ENCODE measurements around the gene CLDN19.

CLDN19 gene, protein sequence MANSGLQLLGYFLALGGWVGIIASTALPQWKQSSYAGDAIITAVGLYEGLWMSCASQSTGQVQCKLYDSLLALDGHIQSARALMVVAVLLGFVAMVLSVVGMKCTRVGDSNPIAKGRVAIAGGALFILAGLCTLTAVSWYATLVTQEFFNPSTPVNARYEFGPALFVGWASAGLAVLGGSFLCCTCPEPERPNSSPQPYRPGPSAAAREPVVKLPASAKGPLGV

DNA sequence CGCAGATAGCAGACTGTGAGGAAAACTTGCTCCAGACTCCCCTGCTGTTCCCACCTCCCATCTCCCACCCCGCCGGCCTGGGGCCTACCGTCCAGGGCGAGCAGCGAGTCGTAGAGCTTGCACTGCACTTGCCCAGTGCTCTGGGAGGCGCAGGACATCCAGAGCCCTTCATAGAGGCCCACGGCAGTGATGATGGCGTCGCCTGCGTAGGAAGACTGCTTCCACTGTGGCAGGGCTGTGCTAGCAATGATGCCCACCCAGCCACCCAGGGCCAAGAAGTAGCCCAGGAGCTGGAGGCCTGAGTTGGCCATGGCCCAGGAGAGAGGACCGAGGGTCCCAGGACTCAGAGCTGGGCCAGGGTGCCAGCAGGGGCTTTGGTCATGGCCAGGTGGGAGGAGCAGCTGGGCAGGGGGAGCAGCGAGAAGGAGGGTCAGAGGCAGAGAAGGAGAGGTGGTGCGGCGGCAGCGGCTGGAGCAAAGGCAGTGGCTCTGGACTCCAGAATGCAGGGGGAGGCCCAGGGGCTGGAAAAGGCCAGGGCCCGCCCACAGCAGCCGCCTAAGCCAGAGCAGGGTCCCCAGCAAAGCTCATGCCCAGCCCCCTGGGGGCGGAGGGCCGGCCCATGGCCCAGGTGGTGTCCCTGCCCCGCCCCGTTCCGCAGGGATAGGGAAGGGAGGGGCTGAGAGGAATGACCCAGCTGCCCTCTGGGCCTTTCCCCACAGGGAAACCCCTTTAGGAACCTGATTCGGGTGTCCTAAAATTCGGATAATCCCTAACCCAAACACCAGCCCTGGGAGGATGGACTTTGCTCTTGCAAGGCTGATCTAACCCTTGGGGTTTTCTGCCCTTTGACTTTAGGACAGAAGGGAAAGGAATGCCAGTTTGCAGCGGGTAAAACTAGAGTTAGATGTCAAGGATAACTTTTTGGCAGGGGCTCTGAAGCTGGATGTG is at the start of gene CLDN19:
CLDN19 (minus strand) TSS at position 484 of the 948 bp plus-strand sequence; CDS start at position 311, 173 bp downstream.
- no peak for DNase-seq

DNA sequence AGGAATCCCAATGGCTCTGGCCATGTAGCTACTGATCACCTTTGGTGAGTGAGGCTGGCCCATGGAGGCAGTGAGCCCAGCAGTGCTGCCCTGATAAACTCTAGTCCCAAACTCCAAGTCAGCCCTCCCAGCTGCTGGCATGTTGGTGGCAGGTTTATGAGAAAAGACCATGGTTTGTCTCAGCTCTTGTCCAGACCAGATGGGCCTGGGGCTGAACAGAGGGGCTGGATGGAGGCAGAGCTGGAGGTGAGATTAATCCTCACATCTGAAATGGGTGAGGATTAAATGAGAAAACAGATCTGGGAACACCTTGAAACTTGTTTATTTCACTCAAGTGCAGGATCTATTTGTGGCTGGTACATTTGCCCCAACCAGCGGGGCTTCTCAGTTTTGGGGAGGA is 48.0 kb upstream of the CLDN19 start:
- no peak for DNase-seq

DNA sequence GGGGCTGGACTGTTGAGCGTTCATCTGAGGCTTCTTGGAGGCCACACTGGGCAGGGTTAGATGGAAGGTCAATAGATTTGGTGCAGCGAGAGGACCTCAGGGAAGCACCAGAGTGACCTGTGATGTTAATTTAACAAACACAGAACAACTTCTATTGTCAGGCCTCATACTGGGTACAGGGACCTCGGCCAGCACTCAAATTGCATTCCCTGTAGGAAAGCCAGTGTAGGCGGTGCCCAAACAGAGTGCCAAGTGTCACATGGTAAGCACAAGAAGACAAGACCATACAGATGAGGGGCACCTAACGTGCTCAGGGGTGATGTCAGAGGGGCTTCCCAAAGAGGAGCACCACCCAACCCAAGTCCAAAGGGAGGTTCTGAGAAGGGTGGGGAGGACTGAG is 46.1 kb upstream of the CLDN19 start:
- no peak for DNase-seq

DNA sequence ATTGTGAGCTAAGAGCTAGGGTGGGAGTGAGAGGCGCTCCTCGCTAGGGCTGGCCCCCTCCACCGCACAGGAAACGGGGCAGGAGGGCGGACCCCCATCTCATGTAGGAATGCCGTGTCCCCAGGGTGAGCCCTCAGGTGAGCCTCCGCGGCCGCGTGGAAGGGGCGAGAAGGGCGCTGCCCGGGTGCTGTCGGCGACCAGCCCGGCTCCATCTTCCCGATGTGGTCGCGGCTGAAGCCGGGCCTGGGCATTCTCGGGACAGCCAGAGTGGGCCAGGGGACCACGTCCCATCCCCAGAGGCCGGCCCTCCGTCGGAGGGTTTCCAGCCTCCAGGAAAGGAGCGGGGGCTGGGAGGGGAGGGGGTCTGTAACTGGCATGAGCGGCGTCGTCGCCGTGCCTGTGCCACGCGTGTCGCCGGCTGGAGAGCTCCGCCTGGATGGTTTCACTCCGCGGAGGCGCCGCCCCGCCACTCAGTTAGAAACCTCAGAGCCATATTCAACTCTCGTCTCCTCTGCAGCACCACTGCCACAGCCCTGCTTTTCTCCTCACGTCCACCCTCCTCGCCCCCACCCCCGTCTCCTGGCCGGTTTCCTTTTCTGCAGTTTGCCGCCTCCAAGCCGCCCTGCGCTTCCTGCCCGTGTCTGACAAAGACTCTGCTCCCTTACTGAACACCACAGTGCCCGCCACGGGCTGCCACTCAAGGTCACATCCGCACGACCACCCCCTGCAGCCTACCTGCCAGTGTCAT is 45.1 kb upstream of the CLDN19 start, which contains the start of gene TMEM269:
TMEM269 (plus strand) TSS at position 46 of the 748 bp plus-strand sequence. CDS start 4,903 bp downstream, outside the sequence.
- DNase-seq, result no peak

DNA sequence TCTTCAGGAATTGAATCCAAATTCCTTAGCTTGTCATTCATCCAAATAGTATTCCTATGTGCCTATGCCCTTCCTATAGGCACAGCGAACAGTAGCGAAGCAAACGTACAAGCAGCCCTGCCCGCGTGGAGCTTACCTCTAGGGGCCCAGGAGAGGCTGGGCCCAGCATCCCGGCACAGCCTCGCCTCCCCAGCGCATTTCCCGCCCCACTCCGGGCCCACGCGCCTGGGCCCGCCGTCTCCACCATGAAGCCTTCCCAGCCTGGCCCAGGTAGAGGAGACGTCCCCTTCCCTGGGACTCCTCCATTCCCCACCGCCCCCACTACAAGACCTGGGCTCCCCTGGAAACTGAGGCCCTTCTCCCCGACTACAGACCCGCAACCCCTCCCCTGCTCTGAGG is 44.5 kb upstream of the CLDN19 start:
- no peak for DNase-seq

DNA sequence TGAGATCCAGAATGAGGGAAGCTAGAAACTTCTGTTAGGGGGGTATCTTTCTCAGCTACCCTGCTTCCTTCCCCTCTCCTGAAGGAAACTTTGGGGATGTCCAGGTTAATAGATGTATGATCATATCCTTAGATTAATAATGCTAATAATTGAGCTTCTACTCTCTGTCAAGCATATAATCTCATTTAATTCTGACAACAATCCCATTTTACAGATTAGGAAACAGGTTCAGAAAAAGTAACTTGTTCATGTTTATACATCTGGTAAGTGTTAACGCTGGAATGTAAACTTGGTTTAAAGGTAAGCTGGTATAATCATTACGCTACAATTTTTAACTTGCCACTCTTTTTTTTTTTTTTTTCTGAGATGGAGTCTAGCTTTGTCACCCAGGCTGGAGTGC is 43.1 kb upstream of the CLDN19 start:
- no peak for DNase-seq

DNA sequence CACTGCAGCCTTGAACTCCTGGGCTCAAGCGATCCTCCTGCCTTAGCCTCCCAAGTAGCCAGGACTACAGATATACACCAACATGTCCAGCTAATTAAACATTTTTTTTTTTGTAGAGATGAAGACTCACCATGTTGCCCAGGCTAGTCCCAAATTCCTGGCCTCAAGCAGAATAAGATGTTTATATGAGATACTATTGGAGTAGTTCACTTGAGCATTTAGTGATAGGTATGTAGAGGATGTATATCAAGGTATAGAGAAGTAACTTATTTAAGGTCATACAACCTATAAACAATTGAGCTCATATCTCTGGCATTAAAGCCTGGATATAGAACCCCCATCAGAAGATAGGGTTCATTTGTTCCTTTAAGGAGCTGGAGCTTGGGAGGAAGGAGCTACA is 40.1 kb upstream of the CLDN19 start:
- no peak for DNase-seq

DNA sequence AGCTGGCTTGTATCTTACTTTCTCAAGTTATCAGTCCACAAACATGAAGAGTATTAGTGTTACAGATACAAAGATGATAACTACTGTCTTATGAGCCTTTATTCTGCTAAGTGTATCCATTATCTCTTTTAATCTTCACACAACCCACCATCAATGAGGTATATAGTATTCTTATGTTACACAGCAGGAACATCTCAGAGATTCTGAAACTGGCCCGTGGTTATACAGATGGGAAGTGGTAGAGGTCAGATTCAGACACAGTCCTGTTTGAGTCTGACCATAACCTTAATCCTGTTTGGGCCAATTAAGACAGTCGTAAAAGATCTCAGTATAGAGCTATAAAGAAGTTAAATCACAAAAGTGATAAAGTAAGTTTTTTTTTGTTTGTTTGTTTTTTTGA is 39.7 kb upstream of the CLDN19 start:
- no peak for DNase-seq

DNA sequence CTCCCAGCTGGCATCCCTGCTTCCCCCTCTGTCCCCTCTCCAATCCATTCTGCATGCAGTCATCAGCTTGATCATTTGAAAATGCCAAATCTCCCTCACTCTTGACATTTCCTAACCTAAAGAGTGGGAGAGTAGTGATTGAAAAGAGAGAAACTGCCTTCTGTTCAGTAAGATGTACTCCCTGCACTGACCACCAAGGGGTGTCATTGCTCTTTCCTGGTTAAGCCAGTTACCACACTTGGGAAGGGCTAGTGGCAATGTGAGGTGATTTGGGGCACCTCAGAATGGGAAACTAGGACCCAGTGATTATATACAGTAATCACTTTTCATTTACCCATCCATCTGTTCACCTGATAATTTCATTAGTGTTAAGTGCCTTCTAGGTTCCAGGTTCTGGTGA is 37.8 kb upstream of the CLDN19 start:
- DNase-seq, result peak; percentile 45

DNA sequence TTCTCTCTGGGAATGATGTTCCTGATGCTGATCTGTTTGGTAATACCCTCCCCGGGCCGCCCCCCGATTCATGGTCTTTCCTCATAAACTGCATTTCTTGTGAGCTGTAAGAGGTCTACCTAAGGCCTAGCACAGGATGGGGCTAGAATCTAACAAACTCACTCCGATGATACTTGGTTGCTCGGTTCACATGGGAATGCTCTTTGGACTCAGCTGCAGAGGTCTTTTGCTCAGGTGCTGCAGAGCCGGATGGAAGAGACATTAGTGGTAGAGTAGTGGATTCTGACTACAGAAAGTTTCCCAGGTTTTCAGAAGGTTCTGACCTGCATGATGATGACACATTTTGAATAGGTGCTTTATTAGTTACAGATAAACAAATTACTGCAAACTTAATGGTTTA is 36.5 kb upstream of the CLDN19 start:
- DNase-seq, result no peak

DNA sequence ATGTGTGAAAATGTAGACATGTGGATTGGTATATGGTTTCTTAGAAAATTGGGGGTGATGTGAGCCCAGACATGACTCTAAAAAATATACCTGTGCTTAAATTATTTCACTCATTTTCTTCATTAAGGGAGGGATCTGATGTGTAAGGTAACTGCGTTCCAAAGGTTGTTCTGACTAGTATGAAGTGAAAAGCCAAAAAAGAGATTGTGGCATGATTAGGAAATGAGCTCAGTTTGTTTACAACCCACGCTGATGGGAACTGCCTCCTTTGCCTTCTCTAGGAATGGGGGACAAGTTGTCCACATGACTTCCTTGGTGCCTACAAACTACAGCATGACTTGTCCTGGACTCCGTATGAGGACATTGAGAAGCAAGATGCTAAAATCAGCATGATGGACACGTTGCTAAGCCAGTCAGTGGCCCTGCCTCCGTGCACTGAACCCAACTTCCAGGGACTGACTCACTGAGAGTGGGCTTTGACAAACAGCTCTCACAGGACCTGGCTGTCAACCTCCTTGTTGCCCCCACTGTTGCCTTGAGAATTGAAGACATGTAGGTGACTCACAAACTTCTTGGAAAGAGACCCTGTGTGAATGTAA is 35.0 kb upstream of the CLDN19 start:
- no peak for DNase-seq

DNA sequence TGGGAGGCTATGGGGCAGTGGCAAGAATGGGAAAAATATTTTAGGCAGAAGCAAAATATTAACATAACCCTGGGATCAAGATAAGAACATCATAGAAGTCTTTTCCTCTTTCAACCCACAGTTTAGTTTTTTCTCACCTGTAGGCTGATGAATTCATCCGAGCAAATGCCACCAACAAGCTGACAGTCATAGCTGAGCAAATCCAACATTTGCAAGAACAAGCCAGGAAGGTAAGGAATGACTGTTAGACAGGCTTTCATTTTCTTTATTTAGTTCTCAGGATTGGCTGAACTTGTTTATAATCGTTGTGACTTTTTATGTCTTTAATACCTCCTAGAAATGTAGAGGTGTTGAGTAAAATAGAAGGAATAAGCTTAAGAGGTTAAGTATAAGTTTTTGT is 33.4 kb upstream of the CLDN19 start:
- no peak for DNase-seq

DNA sequence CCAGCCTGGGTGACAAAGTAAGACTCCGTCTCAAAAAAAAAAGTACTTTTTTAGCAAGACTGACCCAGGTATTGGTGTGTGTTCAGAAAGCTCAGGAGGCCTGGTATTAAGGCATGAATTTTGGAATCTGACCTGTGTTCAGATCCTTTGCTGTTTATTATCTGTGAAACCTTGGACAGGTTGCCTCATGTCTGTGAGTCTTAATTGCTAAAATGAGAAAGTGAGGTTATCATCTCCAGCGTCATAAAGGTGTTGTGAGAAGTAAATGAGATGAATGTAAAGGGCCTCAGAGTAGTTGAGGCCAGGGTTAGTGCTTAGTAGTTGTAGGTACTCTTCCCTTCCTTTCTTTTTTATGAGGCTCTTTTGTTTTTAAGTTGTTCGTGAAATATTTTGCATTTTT is 29.8 kb upstream of the CLDN19 start:
- no peak for DNase-seq

DNA sequence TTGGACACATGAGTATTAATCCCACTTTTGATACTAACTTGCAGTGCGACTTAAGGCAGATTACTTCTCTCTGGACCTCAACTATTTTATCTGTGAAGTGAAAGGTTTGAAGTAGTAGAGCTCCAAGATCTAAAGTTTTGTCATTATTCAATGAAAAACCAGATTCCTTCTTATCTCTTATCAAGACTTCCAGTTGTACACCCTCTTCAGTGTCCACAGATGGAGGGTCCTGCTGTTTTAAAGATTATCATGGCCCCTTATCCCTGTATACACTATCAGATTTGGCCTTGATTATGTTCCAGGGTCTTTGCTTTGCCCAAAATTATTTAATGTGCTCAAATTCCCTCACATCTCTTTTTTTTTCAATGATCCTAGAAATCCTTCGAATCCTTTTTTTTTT is 28.1 kb upstream of the CLDN19 start:
- no peak for DNase-seq

DNA sequence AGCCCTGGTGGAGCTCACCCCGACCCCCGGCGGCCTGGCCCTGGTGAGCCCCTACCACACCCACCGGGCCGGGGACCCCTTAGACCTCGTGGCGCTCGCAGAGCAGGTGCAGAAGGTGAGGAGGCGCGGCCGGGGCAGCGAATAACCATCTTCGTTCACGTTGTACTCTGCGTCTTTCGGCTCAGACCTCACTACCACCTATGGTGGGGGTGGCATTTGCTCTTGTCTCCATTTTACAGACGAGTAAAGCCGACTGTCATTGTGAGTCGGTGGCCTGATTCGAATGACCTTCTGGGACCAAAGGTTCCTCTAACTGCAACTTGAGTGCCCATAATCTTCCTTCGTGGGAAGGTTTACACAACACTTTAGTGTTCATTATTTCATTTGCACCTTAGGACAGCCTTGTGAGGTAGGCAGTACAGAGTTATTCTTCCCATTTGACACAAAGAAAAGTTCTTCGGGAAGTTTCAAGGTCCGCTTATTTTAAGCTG is 27.5 kb upstream of the CLDN19 start:
- DNase-seq, result no peak

DNA sequence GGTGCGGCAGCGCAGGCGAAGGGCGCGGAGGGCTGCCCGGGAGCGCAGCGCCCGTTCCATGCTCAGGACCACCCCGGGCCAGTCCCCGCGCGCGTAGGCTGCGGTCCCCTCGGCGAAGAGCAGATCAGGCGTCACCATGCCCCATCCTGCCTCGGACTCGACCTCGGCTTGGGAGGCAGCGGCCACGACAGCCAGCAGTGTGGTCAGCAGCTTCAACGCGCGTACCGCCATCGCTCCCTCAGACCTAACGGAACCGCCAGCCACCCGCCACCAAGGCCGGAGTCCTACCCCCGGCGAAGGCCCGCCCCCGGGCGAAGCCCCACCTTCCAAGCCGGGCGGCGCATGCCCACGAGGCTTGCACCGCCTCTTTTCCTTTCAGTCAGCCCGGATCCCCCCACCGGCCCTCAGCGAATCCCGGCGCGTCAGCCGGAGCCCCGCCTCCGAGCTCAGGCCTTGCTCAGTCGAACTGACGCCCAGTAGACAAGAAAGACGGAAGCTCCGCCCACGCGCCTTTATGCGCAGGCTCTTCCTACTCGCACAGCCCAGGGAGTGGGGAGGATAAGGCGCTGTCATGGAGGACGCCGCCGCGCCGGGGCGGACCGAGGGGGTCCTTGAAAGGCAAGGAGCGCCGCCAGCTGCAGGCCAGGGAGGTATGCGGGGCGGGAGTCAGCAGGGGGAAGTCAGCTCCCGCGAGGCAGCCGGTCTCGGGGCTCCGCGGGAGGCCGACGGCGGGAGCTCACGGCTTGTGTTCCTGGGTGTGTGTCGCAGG is 26.9 kb upstream of the CLDN19 start, which contains the start of the genes C1orf50 and P3H1:
C1orf50 (plus strand) TSS at position 509 of the 769 bp plus-strand sequence; CDS start at position 572, 63 bp downstream.
P3H1 (minus strand) TSS at position 288 of the 769 bp plus-strand sequence; CDS start at position 231, 57 bp downstream.
- peak; percentile 99 for DNase-seq

DNA sequence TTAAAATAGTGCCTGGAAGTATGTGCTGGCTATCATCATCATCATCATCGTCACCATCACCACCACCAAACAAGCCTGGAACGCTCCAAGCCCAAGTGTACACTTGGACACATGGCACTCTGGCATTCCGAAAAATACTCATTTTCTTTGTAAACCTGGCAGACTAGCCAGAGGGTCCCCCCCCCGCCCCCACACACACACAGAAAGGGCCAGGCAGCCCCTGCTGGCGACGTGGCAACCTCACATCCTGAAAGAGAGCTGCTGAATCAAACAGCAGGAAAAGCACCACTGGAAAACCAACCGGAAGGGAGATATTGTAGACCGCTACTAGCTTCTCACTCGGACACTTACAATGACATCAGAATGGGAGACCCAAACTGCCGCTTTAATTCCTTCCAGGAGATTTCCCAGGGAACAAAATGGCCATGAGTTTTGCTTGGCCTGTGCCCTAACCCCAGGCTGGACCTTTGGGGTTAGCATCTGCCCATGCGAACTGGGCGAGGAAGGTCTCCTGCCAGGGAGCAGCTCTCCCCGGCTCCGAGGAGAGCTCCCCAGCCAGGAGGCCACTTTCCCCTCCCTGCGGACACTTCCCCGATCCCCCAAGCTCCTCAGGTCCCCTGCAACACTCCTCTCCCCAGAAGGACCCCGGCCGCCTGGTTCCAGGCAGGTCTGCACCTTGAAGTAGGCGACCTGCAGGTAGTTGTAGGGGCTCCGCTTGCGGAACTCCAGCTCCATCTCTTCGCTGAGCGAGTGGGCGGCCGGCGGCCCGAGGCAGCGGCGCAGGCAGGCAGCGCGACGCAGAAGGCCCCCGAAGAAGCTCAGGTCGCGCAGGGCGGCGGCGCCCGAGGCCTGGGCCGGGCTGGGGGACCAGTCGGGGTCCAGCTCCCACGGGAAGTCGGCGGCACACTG is 26.1 kb upstream of the CLDN19 start:
- DNase-seq, result peak; percentile 88

DNA sequence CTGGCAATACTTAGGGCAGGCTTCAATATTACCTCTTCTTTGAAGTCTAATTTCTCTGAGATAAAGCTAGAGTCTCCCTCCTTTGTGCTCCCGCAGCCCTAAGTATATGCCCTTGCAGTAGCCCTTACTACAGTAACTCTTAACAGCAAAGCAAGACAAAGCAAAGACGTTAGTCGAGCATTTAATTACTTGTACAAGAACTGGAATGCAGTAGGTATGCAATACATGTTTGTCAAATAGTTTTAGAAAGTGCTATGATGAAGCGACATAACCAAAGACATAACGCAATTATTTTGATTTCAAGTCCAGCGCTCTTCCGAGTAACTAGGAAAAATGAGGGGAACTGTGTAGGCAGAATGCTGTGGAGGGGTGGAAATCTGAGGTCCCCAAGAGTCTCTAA is 25.2 kb upstream of the CLDN19 start:
- DNase-seq, result peak; percentile 21

DNA sequence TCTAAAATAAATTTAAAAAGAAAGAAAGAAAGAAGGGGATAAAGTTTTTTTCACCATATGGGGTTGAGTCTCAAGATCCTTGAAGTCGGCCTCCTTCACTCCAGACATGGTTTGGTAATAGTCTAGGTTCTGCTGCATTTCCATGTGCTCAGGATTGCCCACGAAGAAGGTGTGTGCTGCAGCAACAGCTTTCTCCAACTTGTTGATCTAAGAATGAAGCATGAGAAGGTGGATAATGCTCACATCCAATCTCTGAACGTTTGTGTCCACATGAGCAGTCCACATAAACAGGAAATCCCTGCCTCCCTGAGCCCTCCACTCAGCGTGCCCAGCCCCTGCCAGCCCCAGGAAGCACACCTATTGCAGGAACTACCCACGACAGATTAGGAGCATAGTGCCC is 22.2 kb upstream of the CLDN19 start:
- no peak for DNase-seq

DNA sequence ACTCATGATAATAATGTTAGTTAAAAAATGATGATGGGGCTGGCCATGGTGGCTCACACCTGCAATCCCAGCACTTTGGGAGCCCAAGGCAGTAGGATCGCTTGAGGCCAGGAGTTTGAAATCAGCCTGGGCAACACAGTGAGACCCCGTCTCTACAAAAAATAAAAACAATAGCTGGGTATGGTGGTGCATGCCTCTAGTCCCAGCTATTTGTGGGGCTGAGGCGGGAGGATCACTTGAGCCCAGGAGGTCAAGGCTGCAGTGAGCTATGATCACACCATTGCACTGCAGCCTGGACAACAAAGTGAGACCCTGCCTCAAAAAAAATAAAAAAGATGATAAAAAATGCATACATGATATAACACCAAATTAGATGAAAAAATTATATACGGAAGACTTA is 21.5 kb upstream of the CLDN19 start:
- DNase-seq, result no peak

DNA sequence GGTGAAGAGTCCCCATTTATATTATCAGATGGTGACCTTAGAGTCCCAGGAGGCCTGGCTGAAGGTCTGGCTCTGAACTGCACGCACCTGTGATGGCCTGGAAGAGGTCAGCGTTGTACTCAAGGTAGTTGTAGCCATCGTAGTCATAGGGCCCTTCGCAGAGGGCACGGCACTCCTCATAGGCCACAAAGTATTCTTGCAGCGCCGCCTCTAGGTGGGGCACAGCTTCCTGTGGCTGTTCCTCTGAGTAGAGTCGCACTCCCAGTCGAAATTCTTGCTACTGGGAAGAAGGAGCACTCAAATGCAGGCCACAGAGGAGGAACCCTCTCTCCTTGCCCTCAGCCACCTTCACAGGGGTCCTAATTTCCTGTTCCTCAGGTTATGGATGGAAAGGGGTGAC is 19.1 kb upstream of the CLDN19 start:
- no peak for DNase-seq

Data from EL (cell line).